WTC11 (cell line): ENCODE measurements around the gene B4GALNT3. TPM values are rescaled to one million over a fixed set of nuclear protein-coding genes. Genes with fewer than 3 reads are reported as not detected.

Source experiments
- ATAC-seq: fragments of 200-7000 bp; cut with Tn5 transposase; 2 replicates; pipeline ENCODE4 v1.10.0; 2021; ENCODE audit warnings: mild to moderate bottlenecking, moderate library complexity
- CTCF ChIA-PET: fragments of 300-600 bp; sonication (Branson Sonifier 250); formaldehyde crosslinking; loops from one replicate; lab custom pipeline; 2021; ENCODE audit warnings: antibody characterized with exemption; lab: Charles Lee
- POLR2A ChIA-PET: fragments of 350-600 bp; sonication (Branson Sonifier 250); formaldehyde crosslinking; loops from one replicate; lab custom pipeline; 2021; ENCODE audit warnings: antibody characterized with exemption; lab: Charles Lee
- DNase-seq: peaks from one replicate; pipeline ENCODE4 v3.0.0; 2021; ENCODE audit warnings: low spot score
- H3K27ac Mint-ChIP-seq: 2 replicates; pipeline ENCODE4 v1.8.0; 2021; ENCODE audit warnings: mixed read lengths
- H3K27me3 Mint-ChIP-seq: 2 replicates; pipeline ENCODE4 v1.8.0; 2021; ENCODE audit warnings: low read depth, mild to moderate bottlenecking, moderate library complexity, mixed read lengths
- H3K36me3 Mint-ChIP-seq: 2 replicates; pipeline ENCODE4 v1.8.0; 2021; ENCODE audit warnings: mixed read lengths
- H3K4me1 Mint-ChIP-seq: 2 replicates; pipeline ENCODE4 v1.8.0; 2022; ENCODE audit warnings: mixed read lengths
- H3K4me3 Mint-ChIP-seq: 2 replicates; pipeline ENCODE4 v1.8.0; 2021; ENCODE audit warnings: mild to moderate bottlenecking, moderate library complexity, mixed read lengths
- H3K9me3 Mint-ChIP-seq: 2 replicates; pipeline ENCODE4 v1.8.0; 2021; ENCODE audit warnings: mixed read lengths
- AFF4 ChIP-seq: sonication (generic); formaldehyde crosslinking; IDR thresholded peaks from 2 replicates; pipeline ENCODE4 v1.8.1; 2023; ENCODE audit warnings: mild to moderate bottlenecking, missing genetic modification reagents, borderline replicate concordance
- EMX1 ChIP-seq: fragments of 250-450 bp; sonication (Bioruptor Pico); IDR thresholded peaks from 2 replicates; pipeline ENCODE4 v1.8.0; 2021; ENCODE audit warnings: mild to moderate bottlenecking
- ERG ChIP-seq: fragments of 250-450 bp; sonication (Bioruptor Pico); IDR thresholded peaks from 2 replicates; pipeline ENCODE4 v1.8.0; 2021; ENCODE audit warnings: mild to moderate bottlenecking
- GTF2I ChIP-seq: fragments of 250-450 bp; sonication (Bioruptor Pico); conservative IDR thresholded peaks from 2 replicates; pipeline ENCODE4 v1.4.0; 2021; ENCODE audit warnings: mild to moderate bottlenecking
- IRF2 ChIP-seq: sonication (generic); formaldehyde crosslinking; IDR thresholded peaks from 2 replicates; pipeline ENCODE4 v1.8.0; 2022; ENCODE audit warnings: low read depth, missing genetic modification reagents, borderline replicate concordance
- NFYB ChIP-seq: sonication (generic); formaldehyde crosslinking; conservative IDR thresholded peaks from 2 replicates; pipeline ENCODE4 v1.8.0; 2022; ENCODE audit warnings: low read depth, missing genetic modification reagents
- NR1H2 ChIP-seq: sonication (generic); formaldehyde crosslinking; IDR thresholded peaks from 2 replicates; pipeline ENCODE4 v1.9.0; 2021; ENCODE audit warnings: mild to moderate bottlenecking, moderate library complexity, missing genetic modification reagents
- NR2C2 ChIP-seq: sonication (generic); formaldehyde crosslinking; IDR thresholded peaks from 2 replicates; pipeline ENCODE4 v1.8.0; 2022; ENCODE audit warnings: mild to moderate bottlenecking, missing genetic modification reagents
- RELA ChIP-seq: sonication (generic); formaldehyde crosslinking; IDR thresholded peaks from 2 replicates; pipeline ENCODE4 v1.8.1; 2022; ENCODE audit warnings: missing genetic modification reagents, mild to moderate bottlenecking, borderline replicate concordance
- RORB ChIP-seq: fragments of 250-450 bp; sonication (Bioruptor Pico); IDR thresholded peaks from 2 replicates; pipeline ENCODE4 v1.9.0; 2021; ENCODE audit warnings: mild to moderate bottlenecking
- SP1 ChIP-seq: sonication (generic); formaldehyde crosslinking; conservative IDR thresholded peaks from 2 replicates; pipeline ENCODE4 v1.8.1; 2022; ENCODE audit warnings: missing genetic modification reagents
- TEAD1 ChIP-seq: sonication (generic); formaldehyde crosslinking; IDR thresholded peaks from 2 replicates; pipeline ENCODE4 v1.8.0; 2022; ENCODE audit warnings: mild to moderate bottlenecking, missing genetic modification reagents
- ZNF121 ChIP-seq: sonication (generic); formaldehyde crosslinking; IDR thresholded peaks from 2 replicates; pipeline ENCODE4 v1.8.0; 2023; ENCODE audit warnings: missing genetic modification reagents
- ZNF281 ChIP-seq: sonication (generic); formaldehyde crosslinking; IDR thresholded peaks from 2 replicates; pipeline ENCODE4 v1.8.0; 2023; ENCODE audit warnings: mild to moderate bottlenecking, missing genetic modification reagents
- total RNA-seq: library from RNA; stranded (reverse); gene quantifications from 3 replicates; pipeline ENCODE4 v1.2.3, GENCODE V29; 2021
- TF ChIP-seq, protein P1 (sequence below): sonication (generic); formaldehyde crosslinking; IDR thresholded peaks from 2 replicates; pipeline ENCODE4 v1.8.1; 2023; ENCODE audit warnings: mild to moderate bottlenecking, moderate library complexity, missing genetic modification reagents
- TF ChIP-seq, protein P2 (sequence below): sonication (generic); formaldehyde crosslinking; IDR thresholded peaks from 2 replicates; pipeline ENCODE4 v1.8.1; 2023; ENCODE audit warnings: mild to moderate bottlenecking, missing genetic modification reagents
- TF ChIP-seq, protein P3 (sequence below): sonication (generic); formaldehyde crosslinking; IDR thresholded peaks from 2 replicates; pipeline ENCODE4 v1.8.1; 2022; ENCODE audit warnings: low read depth, missing genetic modification reagents, borderline replicate concordance
- TF ChIP-seq, protein P4 (sequence below): sonication (generic); formaldehyde crosslinking; IDR thresholded peaks from 2 replicates; pipeline ENCODE4 v1.8.0; 2022; ENCODE audit warnings: mild to moderate bottlenecking, missing genetic modification reagents

The B4GALNT3 gene
- total RNA-seq, 1 experiment from 2014 or later = 19.0 TPM

DNA sequence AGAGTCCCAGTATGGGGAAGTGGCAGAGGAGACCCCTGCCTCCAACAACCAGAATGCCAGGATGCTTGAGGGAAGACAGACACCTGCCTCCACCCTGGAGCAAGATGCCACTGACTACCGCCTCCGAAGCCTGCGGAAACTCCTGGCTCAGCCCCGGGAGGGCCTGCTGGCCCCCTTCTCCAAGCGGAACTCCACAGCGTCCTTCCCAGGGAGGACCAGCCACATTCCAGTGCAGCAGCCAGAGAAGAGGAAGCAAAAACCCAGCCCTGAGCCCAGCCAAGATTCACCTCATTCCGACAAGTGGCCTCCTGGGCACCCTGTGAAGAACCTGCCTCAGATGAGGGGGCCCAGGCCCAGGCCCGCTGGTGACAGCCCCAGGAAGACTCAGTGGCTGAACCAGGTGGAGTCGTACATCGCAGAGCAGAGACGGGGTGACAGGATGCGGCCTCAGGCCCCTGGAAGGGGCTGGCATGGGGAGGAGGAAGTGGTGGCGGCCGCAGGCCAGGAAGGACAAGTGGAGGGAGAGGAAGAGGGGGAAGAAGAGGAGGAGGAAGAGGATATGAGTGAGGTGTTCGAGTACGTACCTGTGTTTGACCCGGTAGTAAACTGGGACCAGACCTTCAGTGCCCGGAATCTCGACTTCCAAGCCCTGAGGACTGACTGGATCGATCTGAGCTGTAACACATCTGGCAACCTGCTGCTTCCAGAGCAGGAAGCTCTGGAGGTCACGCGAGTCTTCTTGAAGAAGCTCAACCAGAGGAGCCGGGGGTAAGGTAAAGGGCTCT is 93.7 kb downstream of the B4GALNT3 start:
- Mint-ChIP-seq H3K4me1 (no peaks in the 10 kb centered on the region), H3K27me3 (no peaks in the 10 kb centered on the region)
- CTCF ChIA-PET = interaction anchor here (0.6 to 1.3 kb wide), 3 partner anchors 17 to 111 kb away, joined by 3 to 5 read pairs (median 5); no protein-coding TSS in a partner anchor
- no peak for ATAC-seq
- POLR2A ChIA-PET = no interaction called here
- no peak for TF ChIP-seq RELA (CRISPR knock-in tag)
- TF ChIP-seq ZNF281 (CRISPR knock-in tag) = no peak
- no peak for TF ChIP-seq ERG (CRISPR knock-in tag)
- no peak for TF ChIP-seq NFYB (CRISPR knock-in tag)
- TF ChIP-seq ZNF121 = no peak
- TF ChIP-seq NR1H2 (CRISPR knock-in tag) = no peak
- TF ChIP-seq, protein P1, sequence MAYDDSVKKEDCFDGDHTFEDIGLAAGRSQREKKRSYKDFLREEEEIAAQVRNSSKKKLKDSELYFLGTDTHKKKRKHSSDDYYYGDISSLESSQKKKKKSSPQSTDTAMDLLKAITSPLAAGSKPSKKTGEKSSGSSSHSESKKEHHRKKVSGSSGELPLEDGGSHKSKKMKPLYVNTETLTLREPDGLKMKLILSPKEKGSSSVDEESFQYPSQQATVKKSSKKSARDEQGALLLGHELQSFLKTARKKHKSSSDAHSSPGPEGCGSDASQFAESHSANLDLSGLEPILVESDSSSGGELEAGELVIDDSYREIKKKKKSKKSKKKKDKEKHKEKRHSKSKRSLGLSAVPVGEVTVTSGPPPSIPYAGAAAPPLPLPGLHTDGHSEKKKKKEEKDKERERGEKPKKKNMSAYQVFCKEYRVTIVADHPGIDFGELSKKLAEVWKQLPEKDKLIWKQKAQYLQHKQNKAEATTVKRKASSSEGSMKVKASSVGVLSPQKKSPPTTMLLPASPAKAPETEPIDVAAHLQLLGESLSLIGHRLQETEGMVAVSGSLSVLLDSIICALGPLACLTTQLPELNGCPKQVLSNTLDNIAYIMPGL (CRISPR knock-in tag) = no peak
- no peak for TF ChIP-seq IRF2
- no peak for TF ChIP-seq GTF2I (CRISPR knock-in tag)
- no peak for TF ChIP-seq TEAD1 (CRISPR knock-in tag)
- TF ChIP-seq NR2C2 (CRISPR knock-in tag) = no peak
- no peak for TF ChIP-seq RORB (CRISPR knock-in tag)
- TF ChIP-seq, protein P2, sequence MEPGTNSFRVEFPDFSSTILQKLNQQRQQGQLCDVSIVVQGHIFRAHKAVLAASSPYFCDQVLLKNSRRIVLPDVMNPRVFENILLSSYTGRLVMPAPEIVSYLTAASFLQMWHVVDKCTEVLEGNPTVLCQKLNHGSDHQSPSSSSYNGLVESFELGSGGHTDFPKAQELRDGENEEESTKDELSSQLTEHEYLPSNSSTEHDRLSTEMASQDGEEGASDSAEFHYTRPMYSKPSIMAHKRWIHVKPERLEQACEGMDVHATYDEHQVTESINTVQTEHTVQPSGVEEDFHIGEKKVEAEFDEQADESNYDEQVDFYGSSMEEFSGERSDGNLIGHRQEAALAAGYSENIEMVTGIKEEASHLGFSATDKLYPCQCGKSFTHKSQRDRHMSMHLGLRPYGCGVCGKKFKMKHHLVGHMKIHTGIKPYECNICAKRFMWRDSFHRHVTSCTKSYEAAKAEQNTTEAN = no peak
- TF ChIP-seq, protein P3, sequence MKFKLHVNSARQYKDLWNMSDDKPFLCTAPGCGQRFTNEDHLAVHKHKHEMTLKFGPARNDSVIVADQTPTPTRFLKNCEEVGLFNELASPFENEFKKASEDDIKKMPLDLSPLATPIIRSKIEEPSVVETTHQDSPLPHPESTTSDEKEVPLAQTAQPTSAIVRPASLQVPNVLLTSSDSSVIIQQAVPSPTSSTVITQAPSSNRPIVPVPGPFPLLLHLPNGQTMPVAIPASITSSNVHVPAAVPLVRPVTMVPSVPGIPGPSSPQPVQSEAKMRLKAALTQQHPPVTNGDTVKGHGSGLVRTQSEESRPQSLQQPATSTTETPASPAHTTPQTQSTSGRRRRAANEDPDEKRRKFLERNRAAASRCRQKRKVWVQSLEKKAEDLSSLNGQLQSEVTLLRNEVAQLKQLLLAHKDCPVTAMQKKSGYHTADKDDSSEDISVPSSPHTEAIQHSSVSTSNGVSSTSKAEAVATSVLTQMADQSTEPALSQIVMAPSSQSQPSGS (CRISPR knock-in tag) = no peak
- no peak for TF ChIP-seq AFF4 (CRISPR knock-in tag)
- no peak for TF ChIP-seq EMX1 (CRISPR knock-in tag)
- TF ChIP-seq, protein P4, sequence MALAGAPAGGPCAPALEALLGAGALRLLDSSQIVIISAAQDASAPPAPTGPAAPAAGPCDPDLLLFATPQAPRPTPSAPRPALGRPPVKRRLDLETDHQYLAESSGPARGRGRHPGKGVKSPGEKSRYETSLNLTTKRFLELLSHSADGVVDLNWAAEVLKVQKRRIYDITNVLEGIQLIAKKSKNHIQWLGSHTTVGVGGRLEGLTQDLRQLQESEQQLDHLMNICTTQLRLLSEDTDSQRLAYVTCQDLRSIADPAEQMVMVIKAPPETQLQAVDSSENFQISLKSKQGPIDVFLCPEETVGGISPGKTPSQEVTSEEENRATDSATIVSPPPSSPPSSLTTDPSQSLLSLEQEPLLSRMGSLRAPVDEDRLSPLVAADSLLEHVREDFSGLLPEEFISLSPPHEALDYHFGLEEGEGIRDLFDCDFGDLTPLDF (CRISPR knock-in tag) = no peak
- TF ChIP-seq SP1 = no peak
- TF ChIP-seq, all 79 proteins: peak for 0
- H3K27ac Mint-ChIP-seq = no peak overlapping the region
- DNase-seq = no peak
- H3K9me3 Mint-ChIP-seq = peaks cover 4% of the 10 kb centered on the region; the same call in 1 of the 2 replicates
- H3K4me3 Mint-ChIP-seq = no peak overlapping the region
- peaks cover 7% of the 10 kb centered on the region for H3K36me3 Mint-ChIP-seq
